Activated naive CD4-positive, alpha-beta T cell treated with anti-CD3 and anti-CD28 coated beads, Interleukin-2, amount 50 U/mL, for 72 hours (primary cell): ENCODE measurements around the gene PYROXD2. TPM values are rescaled to one million over a fixed set of nuclear protein-coding genes. Genes with fewer than 3 reads are reported as not detected.

Experiments used
- ATAC-seq, 2 donors: fragments of 150-1000 bp; cut with Tn5 transposase; 2 replicates each; pipeline ENCODE4 v1.10.0; 2021; ENCODE audit warnings: mild to moderate bottlenecking in 2 of 2, moderate library complexity in 2 of 2
- DNase-seq, 2 donors: peaks; one replicate each; pipeline ENCODE4 v3.0.0; 2021 to 2022; ENCODE audit warnings: low spot score in 2 of 2
- H3K27ac Mint-ChIP-seq, 2 donors: one replicate each; pipeline ENCODE4 v1.8.0; 2022; ENCODE audit warnings: mild to moderate bottlenecking in 2 of 2, mixed read lengths in 2 of 2
- H3K36me3 Mint-ChIP-seq, 2 donors: one replicate each; pipeline ENCODE4 v1.8.0; 2022; ENCODE audit warnings: mixed read lengths in 2 of 2
- H3K9me3 Mint-ChIP-seq, 2 donors: one replicate each; pipeline ENCODE4 v1.8.0; 2022; ENCODE audit warnings: mixed read lengths in 2 of 2
- total RNA-seq, 2 donors: library from RNA; stranded (reverse); gene quantifications; one replicate each; pipeline ENCODE4 v1.2.3, GENCODE V29; 2022

PYROXD2 gene
- total RNA-seq, 2 donors from 2014 or later: 2.3 to 7.0 TPM

- ATAC-seq (no peak), DNase-seq (peak in 1 of 2 donors; percentile 4)
- Mint-ChIP-seq H3K9me3 (no peaks in the 10 kb centered on the region), H3K36me3 (no peaks in the 10 kb centered on the region), H3K27ac (no peak overlapping the region)
Observed at GRCh38 chr10:98340261-98340939, 74.6 kb downstream of the PYROXD2 start.

- Mint-ChIP-seq H3K9me3 (no peaks in the 10 kb centered on the region), H3K27ac (no peak overlapping the region), H3K36me3 (no peaks in the 10 kb centered on the region)
- ATAC-seq (no peak), DNase-seq (peak in 1 of 2 donors; percentile 13)
Observed at GRCh38 chr10:98339799-98340198, 75.2 kb downstream of the PYROXD2 start.

- DNase-seq (no peak), ATAC-seq (no peak)
- Mint-ChIP-seq H3K9me3 (no peaks in the 10 kb centered on the region), H3K27ac (no peak overlapping the region), H3K36me3 (no peaks in the 10 kb centered on the region)
Observed at GRCh38 chr10:98338896-98339295, 76.1 kb downstream of the PYROXD2 start.

GRCh38 chr10:98338318-98338717 lies 76.7 kb downstream of the PYROXD2 start:
- ATAC-seq (no peak), DNase-seq (peak in 1 of 2 donors; percentile 25)
- no peak overlapping the region for H3K27ac Mint-ChIP-seq
- H3K9me3 Mint-ChIP-seq: no peaks in the 10 kb centered on the region
- H3K36me3 Mint-ChIP-seq: no peaks in the 10 kb centered on the region

- peak in 1 of 2 donors; percentile 16 for DNase-seq
- no peaks in the 10 kb centered on the region for H3K36me3 Mint-ChIP-seq
- no peak for ATAC-seq
- no peak overlapping the region for H3K27ac Mint-ChIP-seq
- no peaks in the 10 kb centered on the region for H3K9me3 Mint-ChIP-seq
Observed at GRCh38 chr10:98337484-98337883, 77.5 kb downstream of the PYROXD2 start.

Other genes with a start within 250 kb of the PYROXD2 start
- gene LOXL4, start 147.0 kb downstream of the PYROXD2 start, total RNA-seq: not detected
- 10 to 100 TPM; 22.8 to 57.4 TPM for gene HPS1, start 31.8 kb upstream of the PYROXD2 start, total RNA-seq